SK-N-SH (cell line): Measurements from ENCODE around the gene HOXA2. TPM values are rescaled to one million over a fixed set of nuclear protein-coding genes. Genes with fewer than 3 reads are reported as not detected.

Experiments
- CTCF ChIA-PET: fragments of 300-600, 350-600 bp; formaldehyde crosslinking; extraction: SDS; loops from one replicate; lab custom pipeline; 2021; lab: Yijun Ruan, JAX
- POLR2A ChIA-PET: fragments of 350-600 bp; sonication (Branson Sonifier 250); formaldehyde crosslinking; extraction: SDS; loops from one replicate; lab custom pipeline; 2020; ENCODE audit warnings: antibody characterized with exemption, inconsistent platforms; lab: Yijun Ruan, JAX
- DNase-seq: peaks from one replicate; pipeline ENCODE4 v3.0.0; 2012
- H2AFZ ChIP-seq: fragments of 200-600 bp; sonication (generic); 2 replicates; pipeline ENCODE4 v1.8.1; 2016; ENCODE audit warnings: antibody characterized with exemption, mild to moderate bottlenecking, low read depth
- H3F3A ChIP-seq: fragments of 200-600 bp; sonication (generic); replicated peaks from 2 replicates; pipeline ENCODE3; 2016; ENCODE audit warnings: antibody characterized with exemption, mild to moderate bottlenecking; ENCODE audit not compliant: insufficient read depth
- H3K27ac ChIP-seq, 2 experiments: fragments of 200-500 bp in 1 of 2; fragments of 200-600 bp in 1 of 2; sonication (Bioruptor generic) in 1 of 2; sonication (generic), shearing (Covaris generic) in 1 of 2; 2 replicates each; pipeline versions ENCODE4 v1.5.1 to v1.6.1; 2014 to 2016; ENCODE audit warnings: low read depth in 2 of 2, inconsistent platforms in 1 of 2, low read length in 1 of 2, mild to moderate bottlenecking in 1 of 2, mixed read lengths in 1 of 2
- H3K27me3 ChIP-seq: fragments of 200-600 bp; sonication (generic), shearing (Covaris generic); 2 replicates; pipeline ENCODE4 v1.6.1; 2016; ENCODE audit warnings: mixed run types; ENCODE audit not compliant: insufficient read depth
- H3K36me3 ChIP-seq, 2 experiments: fragments of 200-500 bp in 1 of 2; fragments of 200-600 bp in 1 of 2; sonication (Bioruptor generic) in 1 of 2; sonication (generic) in 1 of 2; replicated peaks in 1 of 2; 2 replicates each; pipeline versions ENCODE3 to v1.5.1; 2014 to 2016; ENCODE audit warnings: low read length in 1 of 2, mild to moderate bottlenecking in 1 of 2; ENCODE audit not compliant: insufficient read depth in 2 of 2, control insufficient read depth in 1 of 2
- H3K4me1 ChIP-seq, 2 experiments: fragments of 200-500 bp in 1 of 2; fragments of 200-600 bp in 1 of 2; sonication (Bioruptor generic) in 1 of 2; sonication (generic), shearing (Covaris generic) in 1 of 2; 2 replicates each; pipeline versions ENCODE4 v1.5.1 to v1.6.1; 2014 to 2016; ENCODE audit warnings: low read depth in 1 of 2, low read length in 1 of 2, mixed run types in 1 of 2; ENCODE audit not compliant: insufficient read depth in 2 of 2, control insufficient read depth in 1 of 2
- H3K4me2 ChIP-seq: fragments of 200-600 bp; sonication (generic), shearing (Covaris generic); 2 replicates; pipeline ENCODE4 v1.6.1; 2017; ENCODE audit warnings: mixed run types
- H3K4me3 ChIP-seq, 2 experiments: fragments of 200-500 bp in 1 of 2; fragments of 200-600 bp in 1 of 2; sonication (Bioruptor generic) in 1 of 2; sonication (generic), shearing (Covaris generic) in 1 of 2; 2 replicates each; pipeline versions ENCODE4 v1.5.1 to v1.8.1; 2014 to 2016; ENCODE audit warnings: low read depth in 2 of 2, inconsistent platforms in 1 of 2, low read length in 1 of 2, mild to moderate bottlenecking in 1 of 2, mixed read lengths in 1 of 2, moderate library complexity in 1 of 2
- H3K79me2 ChIP-seq: fragments of 200-600 bp; sonication (generic); 2 replicates; pipeline ENCODE4 v1.8.1; 2017; ENCODE audit warnings: mild to moderate bottlenecking; ENCODE audit not compliant: insufficient read depth
- H3K9ac ChIP-seq: fragments of 200-600 bp; sonication (generic); 2 replicates; pipeline ENCODE4 v1.6.1; 2017; ENCODE audit warnings: mixed run types
- H3K9me2 ChIP-seq: fragments of 200-600 bp; sonication (generic); 2 replicates; pipeline ENCODE4 v1.6.1; 2017; ENCODE audit warnings: mixed run types
- H3K9me3 ChIP-seq: fragments of 200-600 bp; sonication (generic); 2 replicates; pipeline ENCODE4 v1.6.1; 2017; ENCODE audit warnings: mixed run types, mild to moderate bottlenecking, moderate library complexity
- H4K20me1 ChIP-seq: fragments of 200-600 bp; sonication (generic); 2 replicates; pipeline ENCODE4 v1.6.1; 2017; ENCODE audit warnings: mild to moderate bottlenecking, mixed run types; ENCODE audit not compliant: insufficient read depth
- CHD2 ChIP-seq: fragments of 150-350 bp; IDR thresholded peaks from 2 replicates; pipeline ENCODE4 v1.6.1; 2018; ENCODE audit warnings: low read length; ENCODE audit not compliant: partially characterized antibody
- ELF1 ChIP-seq: IDR thresholded peaks from 2 replicates; pipeline ENCODE4 v1.4.0; 2012
- EP300 ChIP-seq, 2 experiments: IDR thresholded peaks; 2 replicates each; pipeline versions ENCODE4 v1.4.0 to v1.6.1; 2012; ENCODE audit warnings: borderline replicate concordance in 1 of 2, low read depth in 1 of 2, low read length in 1 of 2
- FOSL2 ChIP-seq: IDR thresholded peaks from 2 replicates; pipeline ENCODE4 v1.4.0; 2012; ENCODE audit warnings: low read depth, mild to moderate bottlenecking, moderate library complexity, borderline replicate concordance
- FOXM1 ChIP-seq: IDR thresholded peaks from 2 replicates; pipeline ENCODE4 v1.4.0; 2012; ENCODE audit warnings: low read depth, mild to moderate bottlenecking
- GATA2 ChIP-seq: sonication (generic); formaldehyde crosslinking; IDR thresholded peaks from 2 replicates; pipeline ENCODE4 v1.5.0; 2020; ENCODE audit warnings: mild to moderate bottlenecking, missing genetic modification reagents
- JUND ChIP-seq: IDR thresholded peaks from 2 replicates; pipeline ENCODE4 v1.4.0; 2012
- RCOR1 ChIP-seq: fragments of 150-350 bp; IDR thresholded peaks from 2 replicates; pipeline ENCODE4 v1.6.1; 2017; ENCODE audit warnings: antibody characterized with exemption, low read length
- RFX5 ChIP-seq: IDR thresholded peaks from 2 replicates; pipeline ENCODE4 v1.6.1; 2012; ENCODE audit warnings: mild to moderate bottlenecking, improper control_type of control experiment, low read length
- SIN3A ChIP-seq: IDR thresholded peaks from 2 replicates; pipeline ENCODE4 v1.6.1; 2012; ENCODE audit warnings: low read depth, mild to moderate bottlenecking, low read length, moderate library complexity, borderline replicate concordance
- SMC3 ChIP-seq: IDR thresholded peaks from 2 replicates; pipeline ENCODE4 v1.6.1; 2012; ENCODE audit warnings: low read depth, low read length, improper control_type of control experiment
- TEAD4 ChIP-seq: IDR thresholded peaks from 2 replicates; pipeline ENCODE4 v1.4.0; 2012; ENCODE audit warnings: mild to moderate bottlenecking, borderline replicate concordance; ENCODE audit not compliant: insufficient read depth
- YY1 ChIP-seq: IDR thresholded peaks from 2 replicates; pipeline ENCODE4 v1.4.0; 2012; ENCODE audit warnings: low read depth, mild to moderate bottlenecking
- WGBS: methylation state at CpG from one replicate; pipeline ENCODE4 v1.1.6; 2017; ENCODE audit warnings: low lambda C conversion rate; 5-methylcytosine and 5-hydroxymethylcytosine counted together
- polyA plus RNA-seq, 3 experiments: library from polyadenylated mRNA; depleted of rRNA; stranded (reverse); fragments of >200 nt; gene quantifications; 2 replicates each; pipeline ENCODE4 v1.2.3, GENCODE V29; 2012
- TF ChIP-seq, protein P1 (sequence below): IDR thresholded peaks from 2 replicates; pipeline ENCODE4 v1.6.1; 2012; ENCODE audit warnings: mild to moderate bottlenecking, low read depth, low read length, moderate library complexity
- TF ChIP-seq, protein P2 (sequence below): fragments of 200-600 bp; sonication (generic); IDR thresholded peaks from 2 replicates; pipeline ENCODE4 v1.6.1; 2017; ENCODE audit warnings: antibody characterized with exemption, mild to moderate bottlenecking, moderate library complexity
- TF ChIP-seq, protein P3 (sequence below): fragments of 150-350 bp; IDR thresholded peaks from 2 replicates; pipeline ENCODE4 v1.6.1; 2017; ENCODE audit warnings: antibody characterized with exemption, low read length, low read depth, borderline replicate concordance

Gene HOXA2
- polyA plus RNA-seq, 1 of the 3 experiments (the other 2 are of a cell fraction): not detected

DNA sequence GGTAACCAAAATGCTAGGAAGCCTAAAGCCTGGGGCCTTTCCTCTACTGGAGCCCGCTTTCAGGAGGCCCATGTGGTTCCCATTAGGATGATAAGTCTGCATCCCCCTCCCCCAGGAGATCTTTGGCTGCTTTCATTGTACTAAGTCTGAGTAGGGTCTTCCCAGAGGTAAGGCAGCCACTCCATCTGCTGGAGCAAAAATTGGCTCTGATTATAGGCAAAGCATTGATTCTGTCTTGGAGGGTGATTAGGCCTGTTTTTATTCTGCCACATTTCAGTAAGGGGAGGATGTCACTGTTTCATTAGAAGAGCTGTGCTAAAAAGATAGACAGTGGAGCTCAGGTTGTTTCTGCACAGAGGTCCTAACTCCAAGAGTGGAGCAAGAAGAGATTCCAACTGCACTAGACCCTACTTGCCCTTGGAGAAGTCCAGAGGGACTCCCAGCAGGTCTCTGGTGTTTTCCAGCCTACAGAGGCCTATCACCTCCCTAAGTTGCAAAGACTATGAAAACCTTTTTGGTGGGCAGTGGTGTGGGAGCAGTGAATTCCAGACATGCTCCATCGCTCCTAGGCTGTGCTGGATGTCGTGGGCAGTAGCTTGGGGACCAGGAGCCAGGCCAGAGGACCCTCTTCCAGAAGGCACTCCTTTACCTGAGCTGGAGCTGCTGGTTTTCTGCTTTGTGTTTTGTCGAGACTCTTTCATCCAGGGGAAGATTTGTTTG, 7.1 kb upstream of the HOXA2 start (continued):
- TF ChIP-seq, protein P1, sequence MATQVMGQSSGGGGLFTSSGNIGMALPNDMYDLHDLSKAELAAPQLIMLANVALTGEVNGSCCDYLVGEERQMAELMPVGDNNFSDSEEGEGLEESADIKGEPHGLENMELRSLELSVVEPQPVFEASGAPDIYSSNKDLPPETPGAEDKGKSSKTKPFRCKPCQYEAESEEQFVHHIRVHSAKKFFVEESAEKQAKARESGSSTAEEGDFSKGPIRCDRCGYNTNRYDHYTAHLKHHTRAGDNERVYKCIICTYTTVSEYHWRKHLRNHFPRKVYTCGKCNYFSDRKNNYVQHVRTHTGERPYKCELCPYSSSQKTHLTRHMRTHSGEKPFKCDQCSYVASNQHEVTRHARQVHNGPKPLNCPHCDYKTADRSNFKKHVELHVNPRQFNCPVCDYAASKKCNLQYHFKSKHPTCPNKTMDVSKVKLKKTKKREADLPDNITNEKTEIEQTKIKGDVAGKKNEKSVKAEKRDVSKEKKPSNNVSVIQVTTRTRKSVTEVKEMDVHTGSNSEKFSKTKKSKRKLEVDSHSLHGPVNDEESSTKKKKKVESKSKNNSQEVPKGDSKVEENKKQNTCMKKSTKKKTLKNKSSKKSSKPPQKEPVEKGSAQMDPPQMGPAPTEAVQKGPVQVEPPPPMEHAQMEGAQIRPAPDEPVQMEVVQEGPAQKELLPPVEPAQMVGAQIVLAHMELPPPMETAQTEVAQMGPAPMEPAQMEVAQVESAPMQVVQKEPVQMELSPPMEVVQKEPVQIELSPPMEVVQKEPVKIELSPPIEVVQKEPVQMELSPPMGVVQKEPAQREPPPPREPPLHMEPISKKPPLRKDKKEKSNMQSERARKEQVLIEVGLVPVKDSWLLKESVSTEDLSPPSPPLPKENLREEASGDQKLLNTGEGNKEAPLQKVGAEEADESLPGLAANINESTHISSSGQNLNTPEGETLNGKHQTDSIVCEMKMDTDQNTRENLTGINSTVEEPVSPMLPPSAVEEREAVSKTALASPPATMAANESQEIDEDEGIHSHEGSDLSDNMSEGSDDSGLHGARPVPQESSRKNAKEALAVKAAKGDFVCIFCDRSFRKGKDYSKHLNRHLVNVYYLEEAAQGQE: no peak
- TF ChIP-seq TEAD4: no peak

DNA sequence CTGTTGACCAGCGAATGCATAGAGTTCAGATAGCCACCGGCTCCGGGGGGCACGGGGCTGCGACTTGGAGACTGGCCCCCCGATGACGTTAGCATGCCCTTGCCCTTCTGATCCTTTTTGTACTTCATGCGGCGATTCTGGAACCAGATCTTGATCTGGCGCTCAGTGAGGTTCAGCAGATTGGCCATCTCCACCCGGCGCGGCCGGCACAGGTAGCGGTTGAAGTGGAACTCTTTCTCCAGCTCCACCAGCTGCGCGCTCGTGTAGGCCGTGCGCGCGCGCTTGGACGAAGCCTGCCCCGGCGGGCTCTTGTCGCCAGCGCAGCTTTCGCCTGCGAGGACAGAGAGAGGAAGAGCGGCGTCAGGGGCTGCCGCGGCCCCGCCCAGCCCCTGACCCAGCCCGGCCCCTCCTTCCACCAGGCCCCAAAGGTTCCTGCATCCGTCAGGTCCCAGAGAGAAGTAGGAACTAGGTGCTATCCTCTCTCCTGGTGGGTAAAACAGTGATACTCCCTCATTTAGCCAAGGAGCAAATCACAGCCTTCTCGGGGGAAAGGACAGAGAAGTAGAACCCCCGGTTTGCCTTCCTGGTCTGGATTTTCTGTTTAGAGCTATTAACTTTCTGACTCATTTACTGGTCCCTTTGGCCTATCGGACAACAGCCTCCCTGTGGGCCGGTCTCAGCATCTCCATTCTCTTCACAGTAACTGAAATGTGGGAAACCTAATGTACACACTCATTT, 6.1 kb upstream of the HOXA2 start:
- CTCF ChIA-PET: interaction anchor here (0.6 to 1.4 kb wide), 2 partner anchors 36 to 76 kb away, joined by 3 to 8 read pairs; partner anchors contain the start of gene HOXA11
- no peak for TF ChIP-seq RFX5
- TF ChIP-seq EP300 (IDR thresholded peaks at IDR 0.05; ENCODE audit: borderline replicate concordance in 1 of 2, low read depth in 1 of 2, low read length in 1 of 2): no peak
- TF ChIP-seq CHD2: no peak
- TF ChIP-seq SIN3A: no peak
- TF ChIP-seq TEAD4: no peak
- TF ChIP-seq GATA2 (CRISPR knock-in tag): no peak
- TF ChIP-seq FOSL2: no peak
- TF ChIP-seq, protein P2, sequence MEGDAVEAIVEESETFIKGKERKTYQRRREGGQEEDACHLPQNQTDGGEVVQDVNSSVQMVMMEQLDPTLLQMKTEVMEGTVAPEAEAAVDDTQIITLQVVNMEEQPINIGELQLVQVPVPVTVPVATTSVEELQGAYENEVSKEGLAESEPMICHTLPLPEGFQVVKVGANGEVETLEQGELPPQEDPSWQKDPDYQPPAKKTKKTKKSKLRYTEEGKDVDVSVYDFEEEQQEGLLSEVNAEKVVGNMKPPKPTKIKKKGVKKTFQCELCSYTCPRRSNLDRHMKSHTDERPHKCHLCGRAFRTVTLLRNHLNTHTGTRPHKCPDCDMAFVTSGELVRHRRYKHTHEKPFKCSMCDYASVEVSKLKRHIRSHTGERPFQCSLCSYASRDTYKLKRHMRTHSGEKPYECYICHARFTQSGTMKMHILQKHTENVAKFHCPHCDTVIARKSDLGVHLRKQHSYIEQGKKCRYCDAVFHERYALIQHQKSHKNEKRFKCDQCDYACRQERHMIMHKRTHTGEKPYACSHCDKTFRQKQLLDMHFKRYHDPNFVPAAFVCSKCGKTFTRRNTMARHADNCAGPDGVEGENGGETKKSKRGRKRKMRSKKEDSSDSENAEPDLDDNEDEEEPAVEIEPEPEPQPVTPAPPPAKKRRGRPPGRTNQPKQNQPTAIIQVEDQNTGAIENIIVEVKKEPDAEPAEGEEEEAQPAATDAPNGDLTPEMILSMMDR: no peak
- no peak for TF ChIP-seq RCOR1
- no peak for TF ChIP-seq ELF1
- TF ChIP-seq, protein P3, sequence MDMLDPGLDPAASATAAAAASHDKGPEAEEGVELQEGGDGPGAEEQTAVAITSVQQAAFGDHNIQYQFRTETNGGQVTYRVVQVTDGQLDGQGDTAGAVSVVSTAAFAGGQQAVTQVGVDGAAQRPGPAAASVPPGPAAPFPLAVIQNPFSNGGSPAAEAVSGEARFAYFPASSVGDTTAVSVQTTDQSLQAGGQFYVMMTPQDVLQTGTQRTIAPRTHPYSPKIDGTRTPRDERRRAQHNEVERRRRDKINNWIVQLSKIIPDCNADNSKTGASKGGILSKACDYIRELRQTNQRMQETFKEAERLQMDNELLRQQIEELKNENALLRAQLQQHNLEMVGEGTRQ: no peak
- TF ChIP-seq SMC3: no peak
- TF ChIP-seq JUND: no peak
- no peak for TF ChIP-seq FOXM1
- TF ChIP-seq YY1: no peak
- TF ChIP-seq, all 33 proteins: peak for 0
- no peak overlapping the region for H3K4me3 ChIP-seq

More for the DNA sequence above, 6.1 kb upstream of the HOXA2 start:
- Histone ChIP-seq H3K4me2 (no peak overlapping the region), H4K20me1 (no peaks in the 10 kb centered on the region), H2AFZ (no peak overlapping the region), H3K36me3 (no peaks in the 10 kb centered on the region), H3F3A (peaks cover 5% of the 10 kb centered on the region), H3K79me2 (no peaks in the 10 kb centered on the region), H3K9me3 (no peaks in the 10 kb centered on the region), H3K27me3 (peaks cover 99% of the 10 kb centered on the region), H3K9me2 (no peaks in the 10 kb centered on the region), H3K4me1 (no peaks in the 10 kb centered on the region; a peak in 1 of 4 replicates), H3K9ac (no peak overlapping the region), H3K27ac (no peak overlapping the region)
- DNase-seq: no peak
- POLR2A ChIA-PET: no interaction called here
- 11% methylated on average over 35 of the region's 41 CpGs for WGBS
